Activated effector memory CD4-positive, alpha-beta T cell treated with Interleukin-2 at 50 U/mL for 16 hours (primary cell): ENCODE results near the gene POLR3A.

ENCODE experiments used
- DNase-seq: peaks from one replicate; pipeline ENCODE4 v3.0.0-alpha.2; 2020

POLR3A gene

DNA sequence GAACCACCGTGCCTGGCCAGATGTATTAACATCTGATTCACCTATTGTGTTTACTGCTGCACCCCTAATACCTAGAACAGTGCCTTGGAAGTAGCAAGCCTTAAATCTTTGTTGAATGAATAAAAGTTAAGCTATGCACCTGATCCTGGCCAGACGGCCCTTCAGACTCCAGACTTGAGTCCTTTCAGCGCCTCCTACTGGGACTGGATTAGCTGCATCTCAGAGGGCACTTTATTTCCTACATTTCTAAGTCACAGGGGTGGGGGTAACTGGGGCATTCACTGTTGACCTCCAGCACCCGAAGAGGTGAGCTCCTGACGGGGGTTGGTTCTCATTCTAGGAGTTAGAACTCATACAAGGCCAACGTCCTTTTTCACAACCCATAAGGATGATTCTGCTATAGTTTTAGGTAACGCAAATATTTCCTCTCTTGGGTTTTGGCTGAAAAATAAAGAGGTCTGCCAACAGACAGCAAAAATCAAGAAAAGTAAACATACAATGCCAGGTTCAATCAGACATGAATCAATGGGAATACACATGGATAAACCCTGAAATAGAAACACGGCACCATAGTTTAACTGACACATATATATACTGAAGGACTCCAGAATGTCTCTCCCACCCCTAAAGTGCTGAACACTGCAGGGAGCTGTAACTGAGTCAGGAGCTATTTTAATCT is 54.8 kb downstream of the POLR3A start:
- no peak for DNase-seq

GRCh38 chr10:77973276-77973675 is 56.0 kb downstream of the POLR3A start:
- no peak for DNase-seq

- DNase-seq = no peak
Measured at GRCh38 chr10:77972148-77972547, 57.2 kb downstream of the POLR3A start.

GRCh38 chr10:77971804-77972144 is 57.5 kb downstream of the POLR3A start:
- no peak for DNase-seq

DNA sequence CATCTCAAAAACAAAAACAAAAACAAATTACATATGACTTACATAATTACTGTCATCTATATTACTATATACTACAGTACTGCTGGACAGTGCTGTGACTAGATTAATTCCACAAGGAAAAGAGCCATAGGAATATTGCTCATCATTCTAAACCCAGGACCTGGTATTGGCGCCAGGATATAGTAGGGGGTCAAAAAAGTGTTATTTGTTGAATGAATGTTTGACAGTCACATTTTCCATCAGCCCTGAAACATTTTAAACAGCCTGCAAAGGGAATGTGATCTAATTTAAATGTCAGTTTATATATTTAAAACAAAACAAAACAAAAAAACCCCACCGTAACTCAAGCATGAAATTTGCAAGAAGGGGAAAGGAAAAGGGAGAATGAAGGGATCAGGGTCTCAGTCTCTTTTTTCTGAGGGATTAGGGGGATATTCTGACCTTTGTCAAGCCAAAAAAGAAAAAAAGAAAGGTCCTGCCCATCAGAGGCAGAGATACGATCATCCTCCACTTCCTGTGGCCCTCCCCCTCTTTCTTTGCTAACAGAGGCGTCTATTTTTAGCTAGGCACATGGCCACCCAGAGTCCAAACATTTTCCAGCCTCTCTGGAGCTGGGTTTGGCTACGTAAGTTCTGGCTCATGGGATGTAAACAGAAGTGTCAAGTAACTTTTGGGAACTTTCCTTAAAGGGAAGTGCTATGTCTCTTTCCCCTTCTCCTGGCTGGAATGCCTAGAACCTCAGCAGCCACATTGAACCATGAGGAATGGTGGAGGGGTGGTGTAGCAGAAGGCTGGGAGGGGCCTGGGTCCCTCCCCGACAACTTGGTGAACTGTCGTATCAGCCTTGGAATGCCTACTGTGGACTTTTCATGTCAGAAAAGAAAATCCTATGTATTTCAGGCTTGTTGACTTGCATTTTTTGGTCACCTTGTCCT is 58.2 kb downstream of the POLR3A start:
- no peak for DNase-seq

DNA sequence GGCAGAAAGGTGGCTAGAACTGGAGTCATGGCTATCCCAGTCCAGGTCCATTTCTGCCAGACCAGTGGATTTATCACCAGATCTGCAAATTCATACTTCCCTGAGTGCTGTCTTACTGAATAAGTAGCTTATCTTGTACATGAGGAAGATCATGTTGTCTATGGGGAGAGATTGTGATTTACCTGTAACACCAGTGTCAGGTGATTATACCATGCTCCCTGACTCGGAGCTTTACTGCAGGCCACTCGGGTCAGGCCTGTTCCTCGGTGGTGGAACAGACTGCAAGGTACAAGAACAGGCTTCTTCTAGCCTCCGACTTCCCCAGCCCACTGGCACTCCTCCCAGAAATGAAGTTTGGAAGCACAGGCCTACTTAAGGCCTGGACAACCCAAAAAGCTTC is 60.2 kb downstream of the POLR3A start:
- DNase-seq = no peak

- DNase-seq = no peak
Measured at GRCh38 chr10:77967611-77968022, 61.7 kb downstream of the POLR3A start.

- DNase-seq = no peak
Measured at GRCh38 chr10:77965294-77965693, 64.0 kb downstream of the POLR3A start.

GRCh38 chr10:77964811-77965210 is 64.5 kb downstream of the POLR3A start:
- DNase-seq = no peak

DNA sequence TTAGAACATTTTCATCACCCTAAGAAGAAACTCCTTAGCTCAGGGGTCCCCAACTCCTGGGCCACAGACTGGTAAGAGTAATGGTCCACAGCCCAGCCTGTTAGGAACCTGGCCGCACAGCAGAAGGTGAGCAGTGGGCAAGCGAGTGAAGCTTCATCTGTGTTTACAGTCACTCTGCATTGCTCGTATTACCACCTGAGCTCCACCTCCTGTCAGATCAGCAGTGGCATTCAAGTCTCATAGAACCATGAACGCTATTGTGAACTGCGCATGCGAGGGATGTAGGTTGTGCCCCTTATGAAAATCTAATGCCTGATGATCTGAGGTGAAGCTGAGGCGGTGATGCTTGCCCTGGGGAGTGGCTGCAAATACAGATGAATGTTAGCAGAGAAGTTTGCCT is 65.4 kb downstream of the POLR3A start:
- DNase-seq = no peak

- no peak for DNase-seq
Measured at GRCh38 chr10:77962350-77963146, 66.8 kb downstream of the POLR3A start.

GRCh38 chr10:77961668-77962067 is 67.6 kb downstream of the POLR3A start:
- no peak for DNase-seq

GRCh38 chr10:77960829-77961329 is 68.4 kb downstream of the POLR3A start:
- no peak for DNase-seq

DNA sequence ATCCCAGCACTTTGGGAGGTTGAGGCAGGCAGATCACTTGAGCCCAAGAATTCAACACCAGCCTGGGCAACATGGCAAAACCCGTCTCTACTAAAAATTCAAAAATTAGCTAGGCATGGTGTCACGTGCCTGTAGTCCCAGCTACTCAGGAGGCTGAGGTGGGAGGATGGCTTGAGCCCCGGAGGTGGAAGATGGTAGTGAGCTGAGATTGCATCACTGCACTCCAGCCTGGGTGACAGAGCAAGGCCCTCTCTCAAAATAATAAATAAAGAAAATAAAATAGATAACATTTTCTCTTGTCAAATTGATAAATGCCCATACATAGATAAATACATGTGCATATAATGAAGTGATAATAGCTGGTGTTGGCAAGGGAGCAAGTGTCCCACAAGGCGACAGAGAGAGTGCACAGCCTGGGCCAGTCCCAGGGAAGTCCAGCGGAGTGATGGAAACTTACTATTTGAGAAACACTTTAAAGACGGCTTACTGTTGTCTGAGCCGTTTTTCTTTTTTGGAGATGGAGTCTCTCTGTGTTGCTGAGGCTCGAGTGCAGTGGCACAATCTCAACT is 69.3 kb downstream of the POLR3A start:
- DNase-seq = no peak

- no peak for DNase-seq
Measured at GRCh38 chr10:77959384-77959783, 69.9 kb downstream of the POLR3A start.

DNA sequence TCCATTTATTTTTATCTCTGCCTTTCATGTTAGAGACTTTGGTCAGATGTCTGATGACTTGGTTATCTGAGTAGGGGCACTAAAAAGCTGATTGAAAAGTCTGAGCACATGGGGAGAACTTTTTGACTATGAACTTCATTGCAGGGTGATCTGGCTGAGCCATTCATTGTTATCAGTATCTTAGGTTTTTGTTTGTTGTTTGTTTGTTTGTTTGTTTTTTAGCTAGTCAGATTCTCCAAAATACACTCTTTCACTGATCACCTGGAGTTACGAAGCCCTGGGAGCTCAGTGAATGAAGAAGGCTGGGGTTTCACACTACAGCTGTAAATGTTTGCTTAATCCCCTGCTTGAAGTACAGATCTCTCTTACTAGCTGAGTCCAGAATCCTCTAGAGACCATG is 74.2 kb downstream of the POLR3A start:
- DNase-seq = no peak

DNA sequence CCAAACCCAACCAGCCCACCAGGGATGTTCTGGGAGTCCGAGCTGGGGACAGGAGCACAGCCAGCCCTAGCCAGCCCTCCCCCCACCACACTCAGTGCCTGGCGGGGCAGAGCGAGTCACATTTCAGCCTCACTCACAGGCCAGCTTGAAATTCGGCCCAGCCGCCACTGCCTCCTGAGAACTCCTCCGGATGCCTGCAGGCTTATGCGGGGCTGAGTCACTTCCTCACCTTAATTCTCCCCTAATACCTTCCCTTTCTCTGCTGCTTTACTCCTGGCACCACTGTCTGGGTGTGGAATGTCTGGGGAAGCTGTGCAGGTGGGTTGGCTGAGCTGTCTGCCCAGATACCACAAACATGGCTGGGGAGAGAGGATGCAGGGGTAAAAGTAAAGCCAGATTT is 80.1 kb downstream of the POLR3A start:
- DNase-seq = no peak

DNA sequence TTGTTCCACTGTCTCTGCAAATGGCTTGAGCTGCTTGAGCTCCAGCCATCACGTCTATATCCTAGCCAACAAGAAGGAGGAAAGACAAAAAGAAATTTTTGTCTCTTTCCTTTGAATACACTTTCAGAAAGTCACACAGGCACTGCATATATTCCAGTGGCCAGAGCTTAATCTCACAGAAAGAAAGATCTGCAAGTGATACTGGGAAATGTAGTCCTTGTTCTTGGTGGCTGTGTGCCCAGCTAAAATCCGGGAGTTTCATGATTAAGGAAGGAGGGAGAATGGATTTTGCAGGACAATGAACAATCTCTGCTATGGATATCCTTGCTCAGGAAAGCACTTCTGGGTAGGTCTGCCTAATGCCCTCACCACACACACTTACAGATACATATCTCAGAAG is 83.2 kb downstream of the POLR3A start:
- no peak for DNase-seq

DNA sequence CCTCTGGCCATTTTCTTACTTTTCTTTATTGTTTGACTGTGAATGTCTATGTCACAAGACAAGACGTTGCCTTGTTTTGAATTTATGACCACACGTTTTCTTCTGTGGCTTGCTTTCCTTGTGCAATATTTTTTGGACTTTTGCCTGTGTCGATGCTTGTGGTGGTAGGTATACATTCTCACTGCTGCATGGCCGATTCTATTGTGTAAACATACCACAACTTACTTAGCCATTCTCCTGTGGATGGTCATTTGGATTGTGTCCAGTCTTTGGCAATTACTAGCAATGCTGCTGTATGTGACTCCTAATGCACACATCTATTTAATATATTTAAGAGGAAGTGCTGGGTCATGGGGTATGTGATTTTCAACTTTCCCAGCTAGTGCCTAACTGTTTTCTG is 84.8 kb downstream of the POLR3A start:
- no peak for DNase-seq

- no peak for DNase-seq
Measured at GRCh38 chr10:77943121-77943901, 86.0 kb downstream of the POLR3A start.

- DNase-seq = no peak
Measured at GRCh38 chr10:77941790-77942189, 87.5 kb downstream of the POLR3A start.

DNA sequence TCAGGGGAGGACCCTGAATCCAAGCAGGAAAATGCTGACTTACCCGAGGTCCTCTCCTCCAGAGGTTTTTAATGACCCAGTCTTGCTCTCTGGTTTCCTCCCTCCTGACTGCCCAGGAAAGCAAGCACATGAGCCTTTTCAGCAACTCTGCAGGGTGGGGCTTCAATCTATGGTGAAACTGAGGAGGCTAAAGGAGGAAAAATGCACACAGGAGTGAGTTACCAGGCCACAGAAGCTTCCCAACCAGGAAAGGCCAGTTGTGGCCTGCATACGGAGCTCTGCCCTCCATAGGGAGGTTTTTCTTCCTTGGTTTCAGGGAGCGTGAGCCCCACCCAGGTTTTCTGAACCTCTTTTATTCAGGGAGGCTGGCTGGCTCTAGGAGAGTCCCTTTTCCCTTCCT is 88.7 kb downstream of the POLR3A start:
- DNase-seq = no peak
